Osteoblast (primary cell): Measurements from ENCODE around the gene THBS2. TPM values are rescaled to one million over a fixed set of nuclear protein-coding genes. Genes with fewer than 3 reads are reported as not detected.

Source experiments
- DNase-seq: peaks from one replicate; pipeline ENCODE4 v3.0.0; 2011; ENCODE audit warnings: low spot score, mixed read lengths; ENCODE audit not compliant: insufficient read length; ENCODE audit errors: missing footprints
- H2AFZ ChIP-seq: 2 replicates; pipeline ENCODE4 v1.6.0; 2011; ENCODE audit warnings: mild to moderate bottlenecking, low read length
- H3K27ac ChIP-seq: 2 replicates; pipeline ENCODE4 v1.5.1; 2011; ENCODE audit warnings: mild to moderate bottlenecking, low read depth, low read length, moderate library complexity
- H3K27me3 ChIP-seq: 2 replicates; pipeline ENCODE4 v1.6.0; 2012; ENCODE audit warnings: mild to moderate bottlenecking, control low read depth, inconsistent platforms, low read length, moderate library complexity; ENCODE audit not compliant: insufficient read depth
- H3K36me3 ChIP-seq: 2 replicates; pipeline ENCODE4 v1.5.1; 2011; ENCODE audit warnings: mild to moderate bottlenecking, low read length, control low read depth, moderate library complexity; ENCODE audit not compliant: insufficient read depth
- H3K4me1 ChIP-seq: 2 replicates; pipeline ENCODE4 v1.5.1; 2011; ENCODE audit warnings: mild to moderate bottlenecking, low read length, control low read depth, moderate library complexity; ENCODE audit not compliant: insufficient read depth
- H3K4me2 ChIP-seq: 2 replicates; pipeline ENCODE4 v1.6.0; 2011; ENCODE audit warnings: mild to moderate bottlenecking, low read length; ENCODE audit not compliant: insufficient read depth
- H3K4me3 ChIP-seq: fragments of 200-600 bp; sonication (generic); 3 replicates; pipeline ENCODE4 v1.5.1; 2012; ENCODE audit warnings: mild to moderate bottlenecking, low read length, inconsistent platforms; ENCODE audit not compliant: insufficient read depth
- H3K79me2 ChIP-seq: 2 replicates; pipeline ENCODE4 v1.6.0; 2012; ENCODE audit warnings: mild to moderate bottlenecking, low read length, control low read depth, inconsistent platforms; ENCODE audit not compliant: insufficient read depth
- H3K9me3 ChIP-seq: 2 replicates; pipeline ENCODE4 v1.5.1; 2011; ENCODE audit warnings: low read depth, low read length, control low read depth
- H4K20me1 ChIP-seq: 2 replicates; pipeline ENCODE4 v1.6.0; 2012; ENCODE audit warnings: mild to moderate bottlenecking, low read length, control low read depth; ENCODE audit not compliant: insufficient read depth
- CTCF ChIP-seq: IDR thresholded peaks from 2 replicates; pipeline ENCODE4 v1.5.1; 2011; ENCODE audit warnings: mild to moderate bottlenecking, low read depth, low read length, moderate library complexity; ENCODE audit errors: extremely low read depth
- total RNA-seq: library from RNA; depleted of rRNA; stranded (reverse); fragments of >200 nt; gene quantifications from 2 replicates; pipeline ENCODE4 v1.2.3, GENCODE V29; 2012

The THBS2 gene
- total RNA-seq, 1 donor = 1,498 TPM

GRCh38 chr6:169252505-169253189 lies 999 bp downstream of the THBS2 start:
- peak overlapping the region; percentile 88 for H3K4me2 ChIP-seq
- H3K4me3 ChIP-seq = peak overlapping the region; percentile 82
- no peaks in the 10 kb centered on the region for H3K27me3 ChIP-seq
- H2AFZ ChIP-seq = no peak overlapping the region
- H3K27ac ChIP-seq = peak overlapping the region; percentile 79
- H3K36me3 ChIP-seq = peaks cover 47% of the 10 kb centered on the region
- DNase-seq = peak; percentile 79
- no peaks in the 10 kb centered on the region for H3K9me3 ChIP-seq
- peaks cover 58% of the 10 kb centered on the region for H3K79me2 ChIP-seq
- peaks cover 51% of the 10 kb centered on the region for H4K20me1 ChIP-seq
- H3K4me1 ChIP-seq = peaks cover 16% of the 10 kb centered on the region
- TF ChIP-seq CTCF = no peak

DNA sequence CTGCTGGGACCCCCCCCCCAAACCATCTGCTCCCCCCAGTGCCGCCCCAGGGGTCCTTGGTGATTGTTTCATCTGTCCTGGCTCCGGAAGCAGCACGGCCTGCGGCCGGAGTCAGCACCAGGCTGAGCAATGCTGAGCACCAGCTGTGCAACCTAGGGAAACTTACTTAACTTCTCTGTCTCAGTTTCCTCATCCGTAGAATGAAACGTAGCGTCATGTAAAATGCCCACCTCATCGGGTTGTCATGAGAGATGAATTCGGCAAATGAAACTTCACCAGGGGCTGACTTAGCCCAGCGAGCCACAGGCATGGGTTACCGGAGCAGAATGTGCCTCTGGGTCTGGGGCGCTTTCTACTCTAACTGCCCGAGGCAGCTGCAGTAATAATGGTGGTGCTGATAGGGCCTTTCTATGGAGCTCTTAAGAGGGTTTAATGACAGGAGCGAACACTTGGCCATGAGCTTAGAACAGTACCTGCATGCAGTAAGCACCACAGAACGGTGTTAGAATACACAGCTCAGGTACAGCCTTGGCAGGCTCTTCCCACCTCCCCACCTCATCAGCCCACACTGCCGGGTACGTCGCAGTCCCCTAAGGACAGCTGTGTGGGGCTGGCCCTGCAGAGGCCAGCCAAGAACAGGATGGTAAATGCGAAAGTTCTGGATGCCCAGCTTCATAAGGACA lies 1.7 kb downstream of the THBS2 start:
- peak overlapping the region; percentile 88 for H3K4me2 ChIP-seq
- peak; percentile 62 for DNase-seq
- H3K27me3 ChIP-seq = no peaks in the 10 kb centered on the region

GRCh38 chr6:169251371-169251802 lies 2.3 kb downstream of the THBS2 start:
- peak overlapping the region; percentile 88 for H3K4me2 ChIP-seq

More for the DNA sequence above, 1.7 kb downstream of the THBS2 start:
- H3K27ac ChIP-seq = peak overlapping the region; percentile 79
- H3K79me2 ChIP-seq = peaks cover 65% of the 10 kb centered on the region
- no peak overlapping the region for H2AFZ ChIP-seq
- no peaks in the 10 kb centered on the region for H3K9me3 ChIP-seq
- peaks cover 54% of the 10 kb centered on the region for H3K36me3 ChIP-seq
- H4K20me1 ChIP-seq = peaks cover 58% of the 10 kb centered on the region
- H3K4me3 ChIP-seq = peak overlapping the region; percentile 82
- H3K4me1 ChIP-seq = peaks cover 19% of the 10 kb centered on the region
- TF ChIP-seq CTCF = no peak

More at GRCh38 chr6:169251371-169251802, 2.3 kb downstream of the THBS2 start:
- H3K4me3 ChIP-seq = peak overlapping the region; percentile 82
- peak; percentile 88 for DNase-seq
- peaks cover 64% of the 10 kb centered on the region for H4K20me1 ChIP-seq
- H3K9me3 ChIP-seq = no peaks in the 10 kb centered on the region
- no peak overlapping the region for H2AFZ ChIP-seq
- peaks cover 71% of the 10 kb centered on the region for H3K79me2 ChIP-seq
- TF ChIP-seq CTCF = no peak
- H3K27me3 ChIP-seq = no peaks in the 10 kb centered on the region
- H3K4me1 ChIP-seq = peaks cover 22% of the 10 kb centered on the region
- H3K27ac ChIP-seq = peak overlapping the region; percentile 79
- H3K36me3 ChIP-seq = peaks cover 59% of the 10 kb centered on the region
